GOT3 (cell line): ENCODE measurements around the gene GGA3.
A peak's percentile ranks its signal among the peaks of the same experiment; 100 is the strongest.
"Not testable (repeated sequence)": the region's sequence is repeated elsewhere in the genome, so short reads cannot be mapped to it uniquely, and the experiment has no call there.

ENCODE experiments used
- DNase-seq: peaks from one replicate; lab custom pipeline; 2025; ENCODE audit warnings: mixed read lengths; lab: John Stamatoyannopoulos, UW

Gene GGA3, protein sequence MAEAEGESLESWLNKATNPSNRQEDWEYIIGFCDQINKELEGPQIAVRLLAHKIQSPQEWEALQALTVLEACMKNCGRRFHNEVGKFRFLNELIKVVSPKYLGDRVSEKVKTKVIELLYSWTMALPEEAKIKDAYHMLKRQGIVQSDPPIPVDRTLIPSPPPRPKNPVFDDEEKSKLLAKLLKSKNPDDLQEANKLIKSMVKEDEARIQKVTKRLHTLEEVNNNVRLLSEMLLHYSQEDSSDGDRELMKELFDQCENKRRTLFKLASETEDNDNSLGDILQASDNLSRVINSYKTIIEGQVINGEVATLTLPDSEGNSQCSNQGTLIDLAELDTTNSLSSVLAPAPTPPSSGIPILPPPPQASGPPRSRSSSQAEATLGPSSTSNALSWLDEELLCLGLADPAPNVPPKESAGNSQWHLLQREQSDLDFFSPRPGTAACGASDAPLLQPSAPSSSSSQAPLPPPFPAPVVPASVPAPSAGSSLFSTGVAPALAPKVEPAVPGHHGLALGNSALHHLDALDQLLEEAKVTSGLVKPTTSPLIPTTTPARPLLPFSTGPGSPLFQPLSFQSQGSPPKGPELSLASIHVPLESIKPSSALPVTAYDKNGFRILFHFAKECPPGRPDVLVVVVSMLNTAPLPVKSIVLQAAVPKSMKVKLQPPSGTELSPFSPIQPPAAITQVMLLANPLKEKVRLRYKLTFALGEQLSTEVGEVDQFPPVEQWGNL

DNA sequence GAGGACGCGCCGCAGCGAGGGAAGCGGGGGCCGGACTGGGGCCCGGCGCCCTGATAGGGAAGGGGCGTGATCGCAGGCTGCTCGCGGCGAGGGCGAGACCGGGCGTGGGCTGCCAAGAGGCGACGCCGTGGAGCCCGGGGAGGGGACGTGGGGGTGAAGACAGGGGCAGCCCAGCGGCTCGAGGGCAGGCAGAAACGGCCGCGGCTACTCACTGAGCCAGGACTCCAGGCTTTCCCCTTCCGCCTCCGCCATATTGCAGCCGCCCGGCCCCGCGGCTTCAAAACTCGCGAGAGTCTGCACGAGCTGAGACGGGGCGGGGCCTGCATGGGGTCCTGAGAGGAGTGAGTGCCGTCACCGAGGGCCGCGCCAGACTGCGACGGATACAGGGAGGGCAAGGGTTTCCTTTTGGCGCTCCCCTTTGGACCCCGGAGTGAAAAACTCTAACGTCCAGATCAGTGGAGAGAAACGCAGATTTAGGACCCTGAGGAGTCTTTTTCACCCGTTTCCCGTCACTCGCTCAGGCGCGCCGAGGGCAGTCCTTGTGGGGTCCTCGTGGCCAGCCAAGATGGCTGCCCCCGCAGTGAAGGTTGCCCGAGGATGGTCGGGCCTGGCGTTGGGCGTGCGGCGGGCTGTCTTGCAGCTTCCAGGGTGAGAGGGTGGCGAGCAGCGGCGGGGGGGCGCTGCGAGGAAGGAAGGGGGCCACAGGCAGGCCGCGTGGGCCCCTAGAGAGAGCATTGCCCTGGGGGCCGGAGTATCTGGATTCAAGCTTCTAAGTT is at the start of gene GGA3, which contains the start of gene MRPS7:
Gene GGA3 (minus strand): TSS at position 271 of the 776 bp plus-strand sequence. CDS start 19 bp downstream, at position 252.
Gene MRPS7 (plus strand): TSS at position 544 of the 776 bp plus-strand sequence. CDS start 22 bp downstream, at position 566.
- peak; percentile 91 for DNase-seq

DNA sequence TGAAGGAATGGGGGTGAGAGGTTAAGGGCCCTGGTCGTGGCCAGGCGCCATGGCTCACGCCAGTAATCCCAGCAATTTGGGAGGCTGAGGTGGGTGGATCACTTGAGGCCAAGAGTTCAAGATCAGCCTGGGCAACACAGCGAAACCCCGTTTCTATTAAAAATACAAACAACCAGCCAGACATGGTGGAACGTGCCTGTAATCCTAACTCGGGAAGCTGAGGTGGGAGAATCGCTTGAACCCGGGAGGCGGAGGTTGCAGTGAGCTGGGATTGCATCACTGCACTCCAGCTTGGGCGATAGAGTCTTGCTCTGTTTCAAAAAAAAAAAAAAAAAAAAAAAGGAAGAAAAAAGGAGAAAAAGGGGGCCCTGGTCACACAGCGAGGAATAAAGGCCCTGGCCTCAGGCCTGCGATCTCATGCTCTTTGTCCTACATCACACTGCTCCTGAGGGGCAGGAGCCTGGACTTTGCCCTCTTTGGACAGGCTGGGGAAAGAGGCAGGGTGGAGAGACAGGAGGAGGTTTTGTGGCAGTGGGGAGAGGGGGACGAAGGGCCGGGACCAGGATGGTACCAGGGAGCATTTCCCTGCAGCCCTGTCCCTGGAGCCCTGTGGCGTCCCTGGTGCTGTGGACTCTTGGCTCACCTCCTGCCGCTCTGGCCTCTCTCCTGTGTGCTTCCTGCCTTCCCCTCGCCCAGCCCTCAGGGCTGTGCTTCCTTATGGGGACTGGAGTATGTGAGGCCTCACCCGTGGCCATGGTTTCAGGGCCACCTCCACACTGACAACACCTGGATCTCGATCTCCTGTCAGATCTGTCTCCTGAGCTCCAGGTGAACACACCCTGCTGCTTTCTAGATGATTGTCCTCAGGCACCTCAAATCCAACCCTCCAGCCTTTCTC is 47.6 kb upstream of the GGA3 start:
- no peak for DNase-seq

DNA sequence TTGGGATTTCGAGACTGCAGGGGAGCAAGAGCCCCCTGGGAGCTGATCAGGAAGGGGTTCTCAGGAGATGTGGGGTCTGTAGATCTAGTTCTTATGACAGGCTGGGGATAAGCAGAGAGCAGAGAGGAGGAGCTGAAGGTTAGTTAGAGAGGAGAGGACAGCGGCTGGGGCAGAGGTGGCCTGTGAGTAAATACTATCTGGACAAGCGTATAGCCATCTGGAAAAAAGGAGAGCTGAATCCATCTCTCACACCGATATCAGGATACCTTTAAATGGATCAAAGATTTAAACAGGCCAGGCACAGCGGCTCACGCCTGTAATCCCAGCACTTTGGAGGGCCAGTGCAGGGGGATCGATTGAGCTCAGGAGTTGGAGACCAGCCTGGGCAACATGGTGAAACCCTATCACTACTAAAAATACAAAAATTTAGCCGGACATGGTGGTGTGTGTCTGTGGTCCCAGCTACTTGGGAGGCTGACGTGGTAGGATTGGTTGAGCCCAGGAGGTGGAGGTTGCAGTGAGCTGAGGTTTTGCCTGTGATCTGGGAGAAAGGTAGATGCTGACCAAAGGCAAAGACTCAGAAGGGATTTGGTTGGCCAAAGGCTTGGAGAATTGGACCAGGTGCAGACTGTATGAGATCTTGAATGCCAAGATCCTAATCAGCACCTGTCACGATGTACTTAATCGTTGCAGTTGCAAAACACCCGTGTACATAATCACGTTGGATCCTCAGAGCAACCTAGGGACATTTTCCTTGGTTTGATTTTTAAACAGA is 46.7 kb upstream of the GGA3 start:
- no peak for DNase-seq

DNA sequence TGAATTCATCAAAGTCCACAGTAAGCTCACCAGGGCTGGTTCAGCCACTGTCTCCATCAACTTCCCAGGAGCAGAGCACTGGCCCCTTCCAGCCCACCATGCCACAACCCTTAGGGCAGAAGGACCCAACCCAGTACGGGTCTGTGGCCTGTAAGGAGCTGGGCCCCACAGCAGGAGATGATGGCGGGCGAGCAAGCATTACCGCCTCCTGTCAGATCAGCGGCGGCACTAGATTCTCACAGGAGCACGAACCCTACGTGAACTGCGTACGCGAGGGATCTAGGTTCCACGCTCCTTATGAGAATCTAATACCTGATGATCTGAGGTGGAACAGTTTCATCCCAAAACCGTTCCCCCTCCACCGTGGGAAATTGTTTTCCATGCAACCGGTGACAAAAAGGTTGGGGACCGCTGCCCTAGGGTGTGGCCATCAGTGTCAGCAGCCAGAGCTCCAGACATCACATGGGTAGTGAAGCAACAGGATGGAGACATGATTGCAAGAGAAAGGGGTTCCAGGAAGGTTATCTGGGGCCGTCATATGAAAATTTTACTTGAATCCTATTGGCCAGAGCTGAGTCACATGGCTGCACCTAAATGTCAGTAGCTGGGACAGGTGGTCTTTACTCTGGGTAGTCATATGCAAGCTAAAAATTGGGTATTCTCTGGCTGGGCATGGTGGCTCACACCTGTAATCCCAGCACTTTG is 40.2 kb upstream of the GGA3 start:
- DNase-seq: no peak

DNA sequence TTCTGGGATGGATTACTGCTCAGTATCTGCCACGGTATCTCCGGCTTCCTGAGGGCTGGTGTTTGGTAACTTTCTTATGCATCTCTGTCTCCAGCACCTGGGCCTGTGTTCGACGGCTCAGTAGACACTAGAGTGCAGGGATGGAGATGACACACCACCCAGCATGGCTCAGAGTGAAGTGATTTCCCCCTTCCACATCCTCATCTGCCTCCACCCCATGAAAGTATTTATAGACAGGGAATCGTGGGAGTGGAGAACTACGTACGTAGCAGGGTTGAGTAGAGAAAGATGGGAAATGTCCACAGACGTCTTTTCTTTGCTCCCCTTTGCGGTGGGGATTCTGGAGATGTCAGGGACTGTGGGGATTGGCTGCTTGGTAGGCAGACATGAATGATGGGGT is 39.6 kb upstream of the GGA3 start:
- no peak for DNase-seq

DNA sequence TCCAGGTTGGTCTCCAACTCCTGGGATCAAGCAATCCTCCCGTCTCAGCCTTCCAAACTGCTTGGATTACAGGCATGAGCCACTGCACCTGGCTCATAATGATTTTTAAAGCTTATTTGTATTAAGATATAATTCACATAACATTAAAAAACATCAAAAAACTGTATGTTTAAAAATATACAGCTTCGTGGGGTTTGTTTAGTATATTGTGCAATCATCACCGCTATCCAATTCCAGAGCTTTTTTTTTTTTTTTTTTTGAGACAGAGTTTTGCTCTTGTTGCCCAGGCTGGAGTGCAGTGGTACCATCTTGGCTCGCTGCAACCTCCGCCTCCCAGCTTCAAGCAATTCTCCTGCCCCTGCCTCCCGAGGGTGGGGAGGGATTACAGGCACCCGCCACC is 38.9 kb upstream of the GGA3 start:
- no peak for DNase-seq

DNA sequence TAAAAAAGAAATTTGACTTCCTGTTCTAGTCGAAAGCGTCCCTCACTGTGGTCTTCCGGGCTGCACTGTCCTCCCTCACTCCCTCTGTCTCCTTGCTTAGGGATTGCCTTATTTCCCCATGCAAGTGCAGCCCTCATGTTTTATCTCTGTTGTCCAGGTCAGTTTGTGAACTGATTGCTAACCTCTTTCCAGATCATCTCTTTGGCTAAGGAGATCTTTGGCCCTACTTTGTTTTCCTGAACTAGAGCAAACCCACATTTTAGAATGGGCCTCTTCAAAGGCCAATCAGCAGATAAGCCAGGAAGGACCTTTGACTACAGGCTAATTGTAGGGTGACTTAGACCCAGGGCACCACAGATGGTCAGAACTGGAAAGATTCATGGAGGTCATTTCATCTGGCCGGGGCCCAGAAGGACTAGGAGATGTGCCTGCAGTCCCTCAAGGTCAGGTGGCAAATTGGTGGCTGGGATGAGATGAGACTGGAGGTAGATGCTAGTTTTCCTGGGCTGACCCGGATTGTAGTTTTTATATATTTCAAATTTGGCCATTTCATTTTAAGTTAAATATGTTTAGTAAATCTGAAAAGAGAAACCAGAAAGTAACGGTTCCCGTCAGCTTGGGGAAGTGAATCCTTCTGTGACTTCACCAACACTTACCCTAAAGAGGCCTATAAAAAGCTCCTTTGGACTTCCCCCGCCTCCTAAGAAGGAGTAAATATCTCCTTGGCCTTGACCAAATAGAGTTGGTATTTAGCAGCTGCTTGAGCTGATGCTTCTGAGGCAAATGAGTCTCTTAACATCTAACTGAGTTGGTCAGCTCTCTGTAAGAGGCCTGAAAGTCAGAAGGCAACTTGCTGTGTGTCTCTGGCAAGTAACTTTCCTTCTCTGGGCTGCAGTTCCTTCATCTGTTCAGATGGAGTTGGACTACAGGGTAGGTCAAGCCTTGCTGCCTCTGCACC is 34.1 kb upstream of the GGA3 start:
- no peak for DNase-seq

DNA sequence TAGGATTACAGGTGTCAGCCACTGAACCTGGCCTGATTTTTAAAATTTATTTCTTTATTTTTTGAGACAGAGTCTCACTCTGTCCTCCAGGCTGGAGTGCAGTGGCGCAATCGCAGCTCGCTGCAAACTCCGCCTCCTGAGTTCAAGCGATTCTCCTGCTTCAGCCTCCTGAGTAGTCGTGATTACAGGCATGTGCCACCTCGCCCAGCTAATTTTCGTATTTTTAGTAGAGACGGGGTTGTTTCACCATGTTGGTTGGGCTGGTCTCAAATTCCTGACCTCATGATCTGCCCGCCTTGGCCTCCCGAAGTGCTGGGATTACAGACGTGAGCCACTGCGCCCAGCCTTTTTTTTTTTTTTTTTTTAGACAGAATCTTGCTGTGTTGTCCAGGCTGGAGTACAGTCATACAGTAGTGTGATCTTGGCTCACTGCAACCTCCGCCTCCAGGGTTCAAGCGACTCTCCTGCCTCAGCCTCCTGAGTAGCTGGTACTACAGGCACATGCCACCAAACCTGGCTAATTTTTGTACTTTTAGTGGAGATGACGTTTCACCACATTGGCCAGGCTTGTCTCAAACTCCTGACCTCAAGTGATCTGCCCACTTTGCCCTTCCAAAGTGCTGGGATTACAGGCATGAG is 31.5 kb upstream of the GGA3 start:
- DNase-seq: not testable (repeated sequence)

DNA sequence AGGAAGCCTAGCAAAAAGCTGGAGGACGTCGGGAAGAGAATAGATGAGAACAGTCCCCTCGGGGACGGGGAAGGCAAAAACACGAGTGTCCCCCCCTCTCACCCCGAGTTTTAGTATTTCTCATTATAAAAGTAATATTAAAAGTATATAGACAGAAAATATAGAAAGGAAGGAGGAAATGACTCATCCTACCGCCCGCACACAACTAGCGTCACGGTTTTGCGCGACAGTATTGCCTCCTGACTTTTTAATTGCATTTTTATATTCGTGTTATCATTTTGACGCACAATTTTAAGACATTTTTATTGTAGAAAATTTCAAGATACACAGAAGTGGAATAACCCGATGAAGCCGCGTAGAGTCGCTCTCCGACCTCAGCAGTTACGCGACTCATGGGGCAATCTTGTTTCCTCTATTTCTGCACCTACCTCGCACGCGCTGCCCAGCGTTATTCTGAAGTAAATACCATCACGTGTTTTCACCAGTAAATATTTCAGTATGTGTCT is 28.5 kb upstream of the GGA3 start:
- DNase-seq: no peak

DNA sequence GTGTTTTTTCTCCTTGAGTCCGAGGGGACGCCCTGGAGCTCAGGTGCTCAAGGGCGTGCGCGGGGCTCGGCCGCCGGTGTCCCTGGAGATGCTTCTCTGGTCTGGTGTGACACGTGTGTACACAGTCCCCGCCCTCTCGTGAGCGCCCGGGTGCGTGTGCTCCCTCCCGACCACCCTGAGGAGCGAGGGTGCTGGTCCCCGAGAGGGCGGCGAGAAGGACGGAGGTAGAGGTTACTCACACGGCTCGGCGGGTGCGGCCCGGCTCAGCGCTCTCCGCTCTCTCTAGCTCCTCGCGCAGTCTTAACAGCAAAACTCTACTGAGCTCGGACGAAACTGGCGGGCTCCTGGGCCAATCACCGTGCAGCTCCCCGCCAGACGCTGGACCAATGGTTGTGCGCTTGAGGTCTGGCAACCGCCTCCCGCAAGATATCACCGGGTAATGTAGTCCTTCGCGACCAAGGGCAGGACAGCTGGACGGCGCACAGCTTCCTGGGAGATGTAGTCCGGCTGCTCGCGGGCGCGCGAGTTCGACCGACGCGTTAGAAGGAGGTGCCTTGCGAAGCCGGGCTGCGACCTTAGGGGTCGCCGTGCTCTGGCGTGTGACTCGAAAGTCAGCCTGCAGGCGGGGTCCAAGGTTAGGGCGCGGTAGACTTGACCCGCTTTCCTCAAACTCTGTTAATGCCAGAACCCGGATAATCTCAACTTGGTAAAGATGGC is 27.9 kb upstream of the GGA3 start, which contains the start of gene SLC25A19:
Gene SLC25A19 (minus strand): TSS at position 319 of the 717 bp plus-strand sequence. CDS start 2,669 bp downstream, outside the sequence.
- peak; percentile 90 for DNase-seq

DNA sequence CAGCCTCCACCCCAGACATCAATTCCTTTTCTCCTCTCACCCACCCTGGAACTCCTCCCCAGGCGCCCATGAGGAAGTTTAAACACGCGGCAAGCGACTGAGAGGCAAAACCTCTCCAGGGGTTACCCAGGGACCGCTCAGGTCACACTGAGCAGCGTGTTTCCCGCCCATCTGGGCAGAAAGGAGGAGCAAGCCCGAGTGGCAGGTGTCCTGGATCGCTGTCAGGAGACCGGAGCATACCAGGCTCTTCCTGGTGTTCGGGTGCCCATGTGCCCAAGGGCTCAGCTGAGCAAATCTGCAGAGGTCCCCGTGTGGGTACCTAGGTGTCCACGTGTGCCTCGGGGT is 27.3 kb upstream of the GGA3 start:
- no peak for DNase-seq

DNA sequence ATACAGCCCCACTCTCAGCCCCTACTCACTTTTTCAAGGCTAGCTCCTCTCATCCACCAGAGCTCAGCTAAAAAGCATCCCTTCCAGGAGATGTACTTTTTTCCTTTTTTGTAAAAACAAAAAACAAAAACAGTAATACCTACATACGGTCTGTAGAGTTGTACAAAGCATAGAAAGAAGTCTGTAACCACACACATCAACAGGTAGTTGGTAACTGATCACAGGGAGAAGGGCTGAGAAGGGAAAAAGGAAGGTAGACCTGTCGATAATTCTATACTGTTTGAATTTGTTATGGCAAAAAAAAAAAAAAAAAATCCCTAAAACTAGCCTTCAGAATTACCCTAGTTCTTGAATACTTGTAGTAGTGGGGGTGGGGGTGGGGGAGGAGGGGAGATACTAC is 27.0 kb upstream of the GGA3 start:
- no peak for DNase-seq

DNA sequence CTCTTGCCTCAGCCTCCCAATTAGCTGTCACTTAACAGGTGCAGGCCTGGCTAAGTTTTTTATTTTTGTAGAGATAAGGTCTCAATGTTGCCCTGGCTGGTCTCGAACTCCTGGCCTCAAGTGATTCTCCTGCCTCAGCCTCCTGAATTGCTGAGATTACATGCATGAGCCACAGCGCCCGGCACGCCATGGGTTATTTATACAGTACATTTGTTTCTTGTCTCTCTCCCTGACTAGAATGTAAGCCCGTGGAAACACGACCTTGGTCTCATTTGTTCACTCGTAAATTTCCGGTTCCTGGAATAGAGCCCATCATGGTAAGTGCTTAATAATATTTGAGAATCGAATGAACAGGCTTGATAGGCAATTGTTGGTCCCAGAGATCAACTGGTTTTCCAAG is 25.8 kb upstream of the GGA3 start:
- no peak for DNase-seq

DNA sequence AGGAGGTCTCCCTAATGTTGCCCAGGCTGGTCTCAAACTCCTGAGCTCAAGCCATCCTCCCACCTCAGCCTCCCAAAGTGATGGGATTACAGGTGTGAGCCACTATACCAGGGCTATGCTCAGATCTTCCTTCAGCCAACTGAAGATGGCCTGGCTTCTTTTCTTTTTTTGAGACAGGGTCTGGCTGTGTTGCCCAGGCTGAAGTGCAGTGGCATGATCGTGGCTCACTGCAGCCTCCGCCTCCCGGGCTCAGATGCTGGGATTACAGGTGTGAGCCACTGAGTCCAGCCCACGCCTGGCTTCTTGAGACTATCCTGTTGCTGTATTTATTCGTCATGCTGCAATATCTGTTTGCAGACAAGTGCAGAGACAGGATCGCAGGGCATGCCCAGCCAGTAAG is 23.7 kb upstream of the GGA3 start:
- DNase-seq: no peak

DNA sequence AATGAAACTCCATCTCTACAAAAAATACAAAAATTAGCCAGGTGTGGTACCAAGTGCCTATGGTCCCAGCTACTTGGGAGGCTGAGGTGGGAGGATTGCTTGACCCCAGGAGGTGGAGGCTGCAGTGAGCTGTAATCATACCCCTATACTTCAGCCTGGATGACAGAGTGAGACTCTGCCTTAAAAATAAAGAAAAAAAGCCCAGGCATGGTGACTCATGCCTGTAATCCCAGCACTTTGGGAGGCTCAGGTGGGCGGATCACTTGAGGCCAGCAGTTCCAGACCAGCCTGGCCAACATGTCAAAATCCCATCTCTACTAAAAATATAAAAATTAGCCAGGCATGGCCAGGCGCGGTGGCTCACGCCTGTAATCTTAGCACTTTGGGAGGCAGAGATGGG is 18.8 kb upstream of the GGA3 start:
- DNase-seq: not testable (repeated sequence)

DNA sequence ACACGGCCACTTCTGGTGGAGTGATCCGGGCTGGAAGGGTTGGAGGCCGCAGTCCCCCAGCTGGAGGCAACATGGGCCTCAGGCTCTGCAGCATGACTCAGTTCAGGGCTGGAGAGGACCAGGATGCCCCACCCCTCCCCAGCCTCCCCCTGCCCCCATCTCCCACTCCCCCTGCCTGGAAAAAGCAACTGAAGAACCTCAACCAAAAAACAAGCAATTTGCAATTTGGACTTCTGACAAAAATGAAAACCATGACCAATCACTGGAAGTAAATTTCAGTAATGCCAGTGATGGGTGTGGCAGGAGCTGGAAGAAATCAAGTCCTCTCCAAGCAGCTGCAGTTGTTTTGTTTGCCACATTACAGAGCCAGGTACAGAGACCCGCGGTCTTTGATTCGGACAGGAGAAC is 16.3 kb upstream of the GGA3 start:
- no peak for DNase-seq

DNA sequence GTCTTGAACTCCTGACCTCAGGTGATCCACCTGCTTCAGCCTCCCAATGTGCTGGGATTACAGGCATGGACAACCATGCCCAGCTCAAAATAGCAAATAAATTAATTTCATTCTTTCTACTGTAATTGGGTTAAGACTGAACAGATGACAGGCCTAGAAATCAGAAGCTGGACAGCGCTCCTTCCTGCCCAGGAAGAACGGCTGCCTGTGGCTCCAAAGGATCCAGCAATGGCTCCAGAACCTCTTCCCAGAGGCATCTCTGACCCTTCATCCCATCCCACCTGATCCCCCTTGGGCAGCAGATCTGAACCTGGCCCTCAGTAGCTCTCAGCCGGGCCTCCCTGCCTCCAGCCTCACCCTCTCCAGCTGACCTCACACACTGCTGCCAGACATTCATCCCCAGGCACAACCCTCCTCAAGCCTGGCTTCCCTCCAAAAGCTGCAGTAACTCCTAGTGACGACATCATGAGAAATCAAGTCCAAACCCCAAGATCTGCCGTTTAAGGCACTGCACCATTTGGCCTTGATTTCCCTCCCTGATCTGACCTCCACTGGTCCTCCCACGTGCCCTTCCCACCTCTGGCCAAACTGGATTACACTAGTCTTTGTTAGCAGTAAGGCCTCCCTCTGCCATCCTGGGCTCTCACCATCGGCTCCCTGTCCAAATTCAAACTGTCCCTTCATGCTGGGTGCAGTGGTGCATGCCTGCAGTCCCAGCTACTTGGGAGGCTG is 12.7 kb upstream of the GGA3 start:
- no peak for DNase-seq
